ENCODE measurements around the gene IFITM1. TPM values are rescaled to one million over a fixed set of nuclear protein-coding genes. Genes with fewer than 3 reads are reported as not detected.
"Not testable (repeated sequence)": the region's sequence is repeated elsewhere in the genome, so short reads cannot be mapped to it uniquely, and the experiment has no call there.

IFITM1 gene
- polyA plus RNA-seq, 3 donors, result 26.0 to 49.5 (median 36.3) TPM

GRCh38 chr11:319888-320273, 6.0 kb downstream of the IFITM1 start:
- Histone ChIP-seq H3K27me3 (ENCODE audit: control insufficient read depth in 2 of 2, insufficient read depth in 2 of 2, low read length in 2 of 2) (peaks cover 4 to 35% of the 10 kb centered on the region in 2 donors), H3K4me1 (ENCODE audit: control insufficient read depth in 1 of 2, insufficient read depth in 2 of 2, low read length in 2 of 2) (peaks cover 19 to 37% of the 10 kb centered on the region in 2 donors), H2AFZ (ENCODE audit: insufficient read depth, low read depth, low read length, poor library complexity, severe bottlenecking) (peak overlapping the region; percentile 81), H3K9ac (ENCODE audit: insufficient read depth, low read length, poor library complexity, severe bottlenecking) (peak overlapping the region; percentile 73), H3K4me3 (replicated peaks in 1 of 3; ENCODE audit: low read depth in 2 of 3, low read length in 3 of 3) (peak overlapping the region; percentile 53 to 85 (median 72)), H3K4me2 (replicated peaks; ENCODE audit: extremely low read depth, low read length, poor library complexity, severe bottlenecking) (peak overlapping the region; percentile 60)
- H3K9me3 ChIP-seq (replicated peaks in 1 of 2; ENCODE audit: control insufficient read depth in 1 of 2, insufficient read depth in 1 of 2, low read length in 2 of 2); DNase-seq; H3K36me3 ChIP-seq (replicated peaks in 1 of 2; ENCODE audit: control insufficient read depth in 1 of 2, insufficient read depth in 2 of 2, low read length in 2 of 2); H3K79me2 ChIP-seq (ENCODE audit: insufficient read depth, low read length); H4K20me1 ChIP-seq (ENCODE audit: insufficient read depth, low read length); H3K27ac ChIP-seq (ENCODE audit: low read depth in 1 of 2, low read length in 2 of 2); H3K9me3 Mint-ChIP-seq: not testable (repeated sequence)
- peak overlapping the region; percentile 96 to 99 for H3K4me3 Mint-ChIP-seq
- peak overlapping the region in 6 of 7 donors; percentile 26 to 93 (median 84) for H3K27ac Mint-ChIP-seq
- H3K36me3 Mint-ChIP-seq, result peaks cover 6 to 16% of the 10 kb centered on the region in 2 donors
- peaks cover 25% of the 10 kb centered on the region for H3K4me1 Mint-ChIP-seq
- H3K27me3 Mint-ChIP-seq (ENCODE audit: low read depth in 3 of 3), result peaks cover 15 to 51% (median 42%) of the 10 kb centered on the region in 3 donors
- intact Hi-C loops (cut with micrococcal nuclease), result loop anchor here in 1 of 2 donors (2.0 kb wide), 1 partner anchor 13 kb away; the partner anchor contains the start of gene IFITM2
- WGBS (ENCODE audit: insufficient coverage), result no CpG with 5 or more reads among the region's 10 CpGs

- Histone ChIP-seq H3K4me1 (ENCODE audit: control insufficient read depth in 1 of 2, insufficient read depth in 2 of 2, low read length in 2 of 2) (peaks cover 38 to 64% of the 10 kb centered on the region in 2 donors), H3K9me3 (replicated peaks in 1 of 2; ENCODE audit: control insufficient read depth in 1 of 2, insufficient read depth in 1 of 2, low read length in 2 of 2) (no peaks in the 10 kb centered on the region), H3K27me3 (ENCODE audit: control insufficient read depth in 2 of 2, insufficient read depth in 2 of 2, low read length in 2 of 2) (peaks cover 0 to 7% of the 10 kb centered on the region in 2 donors), H3K9ac (ENCODE audit: insufficient read depth, low read length, poor library complexity, severe bottlenecking) (no peak overlapping the region), H4K20me1 (ENCODE audit: insufficient read depth, low read length) (no peaks in the 10 kb centered on the region), H3K79me2 (ENCODE audit: insufficient read depth, low read length) (peaks cover 3% of the 10 kb centered on the region), H3K27ac (ENCODE audit: low read depth in 1 of 2, low read length in 2 of 2) (no peak overlapping the region), H3K4me3 (replicated peaks in 1 of 3; ENCODE audit: low read depth in 2 of 3, low read length in 3 of 3) (no peak overlapping the region), H3K36me3 (replicated peaks in 1 of 2; ENCODE audit: control insufficient read depth in 1 of 2, insufficient read depth in 2 of 2, low read length in 2 of 2) (no peaks in the 10 kb centered on the region), H3K4me2 (replicated peaks; ENCODE audit: extremely low read depth, low read length, poor library complexity, severe bottlenecking) (no peak overlapping the region), H2AFZ (ENCODE audit: insufficient read depth, low read depth, low read length, poor library complexity, severe bottlenecking) (no peak overlapping the region)
- H3K4me1 Mint-ChIP-seq, result peaks cover 57% of the 10 kb centered on the region
- peaks cover 4 to 21% (median 17%) of the 10 kb centered on the region in 3 donors for H3K27me3 Mint-ChIP-seq (ENCODE audit: low read depth in 3 of 3)
- no peak overlapping the region for H3K4me3 Mint-ChIP-seq
- intact Hi-C loops (cut with micrococcal nuclease), result no loop called here
- H3K27ac Mint-ChIP-seq, result no peak overlapping the region
- TF ChIP-seq CTCF (IDR thresholded peaks at IDR 0.05), result no peak
- DNase-seq, result no peak
- H3K36me3 Mint-ChIP-seq, result peaks cover 6% of the 10 kb centered on the region in 2 donors
- H3K9me3 Mint-ChIP-seq, result peaks cover 0 to 2% (median 0%) of the 10 kb centered on the region in 7 donors
- WGBS (ENCODE audit: insufficient coverage), result 94% methylated on average over 6 of the region's 11 CpGs
These were observed 10.3 kb downstream of the IFITM1 start for GRCh38 chr11:324156-324555.

DNA sequence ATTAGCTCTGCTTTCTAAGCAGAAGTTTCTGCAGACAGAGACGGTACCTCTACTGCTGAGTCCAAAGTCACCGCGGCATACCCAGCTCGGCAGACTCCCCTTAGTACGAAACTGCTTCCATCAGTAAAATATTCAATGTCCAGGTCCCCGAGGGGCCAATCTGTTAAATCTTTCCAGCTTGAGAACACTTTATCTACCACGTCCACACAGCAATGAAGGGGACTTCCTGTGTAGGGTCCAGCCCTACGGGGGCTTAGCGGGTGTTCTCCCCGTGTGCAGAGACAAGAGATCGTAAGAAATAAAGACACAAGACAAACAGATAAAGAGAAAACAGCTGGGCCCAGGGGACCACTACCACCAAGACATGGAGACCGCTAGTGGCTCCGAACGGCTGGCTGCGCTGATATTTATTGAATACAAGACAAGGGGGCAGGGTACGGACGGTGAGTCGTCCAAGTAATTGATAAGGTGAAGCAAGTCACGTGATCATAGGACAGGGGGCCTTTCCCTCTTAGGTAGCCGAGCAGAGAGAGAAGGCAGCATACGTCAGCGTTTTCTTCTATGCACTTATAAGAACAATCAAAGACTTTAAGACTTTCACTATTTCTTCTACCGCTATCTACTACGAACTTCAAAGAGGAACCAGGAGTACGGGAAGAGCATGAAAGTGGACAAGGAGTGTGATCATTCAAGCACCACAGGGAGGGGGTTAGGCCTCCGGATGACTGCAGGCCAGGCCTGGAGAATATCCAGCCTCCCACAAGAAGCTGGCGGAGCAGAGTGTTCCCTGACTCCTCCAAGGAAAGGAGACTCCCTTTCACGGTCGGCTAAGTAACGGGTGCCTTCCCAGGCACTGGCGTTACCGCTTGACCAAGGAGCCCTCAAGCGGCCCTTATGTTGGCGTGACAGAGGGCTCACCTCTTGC, 11.0 kb downstream of the IFITM1 start:
- H3K9ac ChIP-seq (ENCODE audit: insufficient read depth, low read length, poor library complexity, severe bottlenecking); H2AFZ ChIP-seq (ENCODE audit: insufficient read depth, low read depth, low read length, poor library complexity, severe bottlenecking); H3K27ac ChIP-seq (ENCODE audit: low read depth in 1 of 2, low read length in 2 of 2); H3K4me3 Mint-ChIP-seq; intact Hi-C loops (cut with micrococcal nuclease); H3K9me3 Mint-ChIP-seq; H3K79me2 ChIP-seq (ENCODE audit: insufficient read depth, low read length); H4K20me1 ChIP-seq (ENCODE audit: insufficient read depth, low read length); H3K27me3 ChIP-seq (ENCODE audit: control insufficient read depth in 2 of 2, insufficient read depth in 2 of 2, low read length in 2 of 2); H3K4me2 ChIP-seq (replicated peaks; ENCODE audit: extremely low read depth, low read length, poor library complexity, severe bottlenecking); H3K36me3 ChIP-seq (replicated peaks in 1 of 2; ENCODE audit: control insufficient read depth in 1 of 2, insufficient read depth in 2 of 2, low read length in 2 of 2); H3K36me3 Mint-ChIP-seq; H3K9me3 ChIP-seq (replicated peaks in 1 of 2; ENCODE audit: control insufficient read depth in 1 of 2, insufficient read depth in 1 of 2, low read length in 2 of 2); H3K4me3 ChIP-seq (replicated peaks in 1 of 3; ENCODE audit: low read depth in 2 of 3, low read length in 3 of 3); DNase-seq: not testable (repeated sequence)
- Mint-ChIP-seq H3K27ac (peak overlapping the region in 2 of 7 donors; percentile 4 to 12), H3K27me3 (ENCODE audit: low read depth in 3 of 3) (peaks cover 1 to 16% (median 13%) of the 10 kb centered on the region in 3 donors), H3K4me1 (peaks cover 55% of the 10 kb centered on the region)
- peaks cover 36 to 63% of the 10 kb centered on the region in 2 donors for H3K4me1 ChIP-seq (ENCODE audit: control insufficient read depth in 1 of 2, insufficient read depth in 2 of 2, low read length in 2 of 2)
- WGBS (ENCODE audit: insufficient coverage), result 71% methylated on average over 14 of the region's 34 CpGs
